GM21367 (cell line): Measurements from ENCODE around the gene ROM1.
"Not testable (repeated sequence)": the region's sequence is repeated elsewhere in the genome, so short reads cannot be mapped to it uniquely, and the experiment has no call there.

Experiments used
- ATAC-seq: cut with Tn5 transposase; IDR thresholded peaks from one replicate; pipeline ENCODE4 v1.9.1; 2021; ENCODE audit not compliant: unreplicated experiment

The ROM1 gene

GRCh38 chr11:62585356-62585755 is 27.7 kb upstream of the ROM1 start:
- not testable (repeated sequence) for ATAC-seq

- ATAC-seq, result no peak
These were observed 24.0 kb upstream of the ROM1 start for GRCh38 chr11:62588966-62589637.

- ATAC-seq, result peak; percentile 79
These were observed 21.5 kb upstream of the ROM1 start, which contains the start of gene TUT1 for GRCh38 chr11:62591448-62592145. Gene TUT1, minus strand, starts transcription at chr11:62591523. Its CDS starts 38 bp downstream, at chr11:62591485.

- no peak for ATAC-seq
These were observed 20.8 kb upstream of the ROM1 start for GRCh38 chr11:62592146-62592815.

- ATAC-seq, result no peak
These were observed 20.1 kb upstream of the ROM1 start for GRCh38 chr11:62592989-62593421.

GRCh38 chr11:62593434-62594044 is 19.5 kb upstream of the ROM1 start:
- ATAC-seq, result no peak

GRCh38 chr11:62595124-62595523 is 17.9 kb upstream of the ROM1 start:
- no peak for ATAC-seq

GRCh38 chr11:62599069-62599696 is 13.9 kb upstream of the ROM1 start:
- peak; percentile 42 for ATAC-seq

- no peak for ATAC-seq
These were observed 13.2 kb upstream of the ROM1 start for GRCh38 chr11:62599901-62600300.

GRCh38 chr11:62600367-62601121 is 12.5 kb upstream of the ROM1 start:
- no peak for ATAC-seq

- peak; percentile 1 for ATAC-seq
These were observed 12.0 kb upstream of the ROM1 start for GRCh38 chr11:62601122-62601371.

GRCh38 chr11:62601372-62602140 is 11.5 kb upstream of the ROM1 start, which contains the start of gene MTA2:
Gene MTA2, minus strand, starts transcription at chr11:62601865. Its CDS starts 415 bp downstream, at chr11:62601450.
- ATAC-seq, result peak; percentile 64

GRCh38 chr11:62602141-62603071 is 10.7 kb upstream of the ROM1 start:
- no peak for ATAC-seq

GRCh38 chr11:62603072-62603408 is 10.0 kb upstream of the ROM1 start:
- ATAC-seq, result no peak

- no peak for ATAC-seq
These were observed 9.2 kb upstream of the ROM1 start for GRCh38 chr11:62603776-62604299.

- no peak for ATAC-seq
These were observed 8.5 kb upstream of the ROM1 start for GRCh38 chr11:62604460-62605120.

- ATAC-seq, result no peak
These were observed 7.6 kb upstream of the ROM1 start for GRCh38 chr11:62605467-62605866.

GRCh38 chr11:62605902-62606301 is 7.2 kb upstream of the ROM1 start:
- no peak for ATAC-seq
